ENCODE measurements around the gene AHCTF1.

AHCTF1 gene

DNA sequence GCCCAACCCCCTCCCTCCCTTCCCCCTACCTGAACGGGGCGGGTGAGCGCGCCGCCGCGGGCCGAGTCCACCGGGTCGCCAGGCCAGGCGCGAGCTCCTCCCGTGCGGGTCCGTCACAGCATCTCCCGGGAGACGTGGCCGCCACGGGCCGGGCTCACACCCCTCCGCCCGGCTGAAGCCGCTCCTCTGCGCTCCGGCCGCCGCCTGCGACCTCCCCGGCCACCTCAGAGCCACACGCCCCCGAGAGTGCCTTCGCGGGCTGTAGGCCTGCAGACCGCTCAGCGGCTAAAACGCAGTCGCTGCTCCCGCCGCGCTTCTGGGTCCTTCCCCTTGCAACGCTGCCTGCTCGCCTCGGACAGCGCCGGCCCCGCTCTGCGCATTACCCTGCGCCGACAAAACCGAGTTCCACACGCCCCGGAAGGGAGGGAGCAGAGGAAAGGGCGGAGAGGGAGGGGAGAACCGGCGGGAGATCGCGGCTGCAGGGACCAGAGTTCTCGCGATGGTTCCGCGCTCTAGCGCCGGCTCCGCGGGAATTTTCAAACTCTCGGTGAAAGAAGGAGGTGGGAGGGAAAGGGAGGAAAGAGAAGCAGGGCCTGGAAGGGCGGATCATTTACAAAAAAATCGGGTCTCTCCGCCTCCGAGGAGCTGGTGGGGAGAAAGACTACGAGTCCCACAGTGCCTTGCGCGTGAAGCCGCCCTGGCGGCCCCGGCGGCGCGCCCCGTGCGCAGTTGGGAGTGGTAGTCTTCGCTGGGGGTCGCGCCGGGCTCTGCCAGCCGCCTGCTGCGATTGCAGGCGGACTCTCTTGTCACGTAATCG is at the start of gene AHCTF1:
Gene AHCTF1, minus strand, starts transcription at position 400 of the 817 bp plus-strand sequence. CDS start 13,578 bp downstream, outside the sequence.
- Mint-ChIP-seq H3K27ac (peak within 1 kb of the TSS; percentile 98), H3K4me3 (peak within 1 kb of the TSS; percentile 97), H3K4me1 (ENCODE audit: low read depth) (peaks cover 34% of the 10 kb centered on the region), H3K27me3 (no peaks in the 10 kb centered on the region), H3K9me3 (no peaks in the 10 kb centered on the region), H3K36me3 (ENCODE audit: low read depth) (peaks cover 44% of the 10 kb centered on the region)
- intact Hi-C loops (cut with micrococcal nuclease), result loop anchor here (1.0 kb wide), 2 partner anchors 29 to 40 kb away; no protein-coding TSS in a partner anchor

GRCh38 chr1:246978785-246979184 is 47.0 kb upstream of the AHCTF1 start:
- Mint-ChIP-seq H3K4me1 (ENCODE audit: low read depth) (no peaks in the 10 kb centered on the region), H3K27ac (no peak overlapping the region), H3K9me3 (peaks cover 90% of the 10 kb centered on the region), H3K27me3 (no peaks in the 10 kb centered on the region), H3K36me3 (ENCODE audit: low read depth) (peaks cover 2% of the 10 kb centered on the region), H3K4me3 (no peak overlapping the region)
- intact Hi-C loops (cut with micrococcal nuclease), result no loop called here

- Mint-ChIP-seq H3K27me3 (no peaks in the 10 kb centered on the region), H3K4me3 (no peak overlapping the region), H3K4me1 (ENCODE audit: low read depth) (no peaks in the 10 kb centered on the region), H3K27ac (no peak overlapping the region), H3K36me3 (ENCODE audit: low read depth) (no peaks in the 10 kb centered on the region), H3K9me3 (peaks cover 85% of the 10 kb centered on the region)
- intact Hi-C loops (cut with micrococcal nuclease), result no loop called here
Observed at GRCh38 chr1:246978281-246978680, 46.5 kb upstream of the AHCTF1 start.

DNA sequence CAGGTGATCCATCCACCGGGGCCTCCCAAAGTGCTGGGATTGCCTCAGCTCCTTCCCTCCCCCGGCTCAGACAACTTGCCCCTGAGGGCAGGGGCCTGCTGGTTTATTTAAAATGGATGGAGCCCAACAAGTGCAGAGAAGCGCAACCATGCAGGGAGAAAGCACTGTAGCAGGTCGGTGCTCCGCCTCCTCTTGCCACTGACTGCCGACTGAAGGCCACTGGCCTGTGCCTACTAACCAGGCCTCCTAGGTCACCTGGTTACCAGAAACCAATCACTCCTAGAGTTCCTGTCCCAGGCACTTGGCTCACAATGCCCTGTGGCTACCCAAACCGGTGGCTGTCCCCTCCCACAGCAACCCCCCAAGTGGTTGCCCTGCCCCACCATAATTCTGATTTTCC is 40.2 kb upstream of the AHCTF1 start:
- H3K4me1 Mint-ChIP-seq (ENCODE audit: low read depth), result peaks cover 11% of the 10 kb centered on the region
- no peaks in the 10 kb centered on the region for H3K27me3 Mint-ChIP-seq
- intact Hi-C loops (cut with micrococcal nuclease), result loop anchor here (1.0 kb wide), 2 partner anchors 40 to 65 kb away; no protein-coding TSS in a partner anchor
- H3K36me3 Mint-ChIP-seq (ENCODE audit: low read depth), result peaks cover 25% of the 10 kb centered on the region
- no peak overlapping the region for H3K4me3 Mint-ChIP-seq
- no peak overlapping the region for H3K27ac Mint-ChIP-seq
- peaks cover 69% of the 10 kb centered on the region for H3K9me3 Mint-ChIP-seq

- intact Hi-C loops (cut with micrococcal nuclease), result loop anchor here (1.0 kb wide), 2 partner anchors 39 to 64 kb away; no protein-coding TSS in a partner anchor
- Mint-ChIP-seq H3K27ac (no peak overlapping the region), H3K4me1 (ENCODE audit: low read depth) (peaks cover 11% of the 10 kb centered on the region), H3K27me3 (no peaks in the 10 kb centered on the region), H3K36me3 (ENCODE audit: low read depth) (peaks cover 26% of the 10 kb centered on the region), H3K4me3 (peak overlapping the region; percentile 64), H3K9me3 (peaks cover 70% of the 10 kb centered on the region)
Observed at GRCh38 chr1:246971090-246971721, 39.5 kb upstream of the AHCTF1 start.

DNA sequence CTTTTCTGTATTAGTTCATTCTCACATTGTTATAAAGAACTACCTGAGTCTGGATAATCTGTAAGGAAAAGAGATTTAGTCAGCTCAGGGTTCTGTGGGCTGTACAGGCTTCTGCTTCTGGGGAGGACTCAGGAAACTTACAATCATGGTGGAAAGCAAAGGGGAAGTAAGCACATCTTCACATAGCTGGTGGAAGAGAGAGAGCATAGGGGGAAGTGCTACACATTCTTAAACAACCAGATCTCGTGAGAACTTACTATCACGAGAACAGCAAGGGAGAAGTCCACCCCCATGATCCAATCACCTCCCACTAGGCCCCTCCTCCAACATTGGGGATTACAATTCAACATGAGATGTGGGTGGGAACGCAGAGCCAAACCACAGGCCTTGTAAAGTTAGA is 37.9 kb upstream of the AHCTF1 start:
- Mint-ChIP-seq H3K9me3 (peaks cover 68% of the 10 kb centered on the region), H3K36me3 (ENCODE audit: low read depth) (peaks cover 33% of the 10 kb centered on the region), H3K4me1 (ENCODE audit: low read depth) (peaks cover 11% of the 10 kb centered on the region), H3K4me3 (no peak overlapping the region), H3K27me3 (no peaks in the 10 kb centered on the region), H3K27ac (no peak overlapping the region)
- intact Hi-C loops (cut with micrococcal nuclease), result no loop called here

DNA sequence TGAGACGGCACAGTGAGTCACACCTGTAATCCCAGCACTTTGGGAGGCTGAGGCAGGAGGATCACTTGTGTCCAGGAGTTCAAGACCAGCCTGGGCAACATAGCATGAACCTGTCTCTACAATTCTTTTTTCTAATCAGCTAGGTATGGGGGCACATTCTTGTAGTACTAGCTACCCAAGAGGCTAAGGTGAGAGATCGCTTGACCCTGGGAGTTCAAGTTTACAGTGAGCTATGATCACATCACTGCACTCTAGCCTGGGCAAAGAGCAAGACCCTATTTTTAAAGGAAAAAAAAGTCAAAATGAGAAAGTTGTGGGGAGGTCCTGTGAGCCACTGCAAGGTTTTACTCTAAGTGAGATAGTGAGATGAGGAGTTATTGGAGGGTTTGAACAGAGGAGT is 34.8 kb upstream of the AHCTF1 start:
- Mint-ChIP-seq H3K4me1 (ENCODE audit: low read depth) (peaks cover 36% of the 10 kb centered on the region), H3K27me3 (peaks cover 1% of the 10 kb centered on the region), H3K36me3 (ENCODE audit: low read depth) (peaks cover 38% of the 10 kb centered on the region), H3K27ac (no peak overlapping the region), H3K9me3 (peaks cover 65% of the 10 kb centered on the region), H3K4me3 (no peak overlapping the region)
- intact Hi-C loops (cut with micrococcal nuclease), result no loop called here

DNA sequence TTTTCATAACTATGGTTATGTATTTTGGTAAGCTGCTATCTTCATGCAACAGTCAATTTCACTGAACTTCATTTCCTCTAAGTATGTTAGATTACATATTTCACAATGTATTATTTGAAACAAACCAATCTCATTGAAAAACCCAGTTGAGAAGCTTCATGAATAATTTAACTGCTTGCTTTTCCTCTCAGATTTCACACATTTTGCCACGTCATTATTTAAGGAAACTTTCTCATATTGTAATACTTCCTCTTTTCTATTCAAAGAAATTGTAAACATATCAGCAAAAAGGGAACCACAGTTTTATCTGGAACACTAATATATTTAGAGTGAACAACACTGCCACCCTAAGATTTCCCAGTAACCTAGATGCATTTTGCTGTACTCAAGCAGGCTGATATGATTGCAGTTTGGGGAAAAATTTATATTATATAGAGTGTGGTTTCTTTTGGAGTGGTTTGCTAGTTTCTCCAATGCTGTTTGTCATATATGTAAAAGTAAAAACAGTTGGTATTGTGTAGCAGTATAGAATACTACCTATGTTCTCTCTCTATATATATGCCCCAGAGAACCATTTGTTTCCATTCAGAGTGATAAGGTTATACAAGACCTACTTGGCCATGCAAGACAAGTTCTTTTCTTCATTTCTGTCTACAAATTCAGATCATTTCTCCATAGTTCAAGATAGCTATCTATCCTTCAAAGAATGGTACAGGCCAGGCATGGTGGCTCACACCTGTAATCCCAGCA is 28.4 kb upstream of the AHCTF1 start:
- Mint-ChIP-seq H3K4me1 (ENCODE audit: low read depth) (peaks cover 43% of the 10 kb centered on the region), H3K4me3 (peak overlapping the region; percentile 70), H3K27ac (peak overlapping the region; percentile 94), H3K27me3 (peaks cover 4% of the 10 kb centered on the region), H3K9me3 (peaks cover 4% of the 10 kb centered on the region), H3K36me3 (ENCODE audit: low read depth) (peaks cover 6% of the 10 kb centered on the region)
- intact Hi-C loops (cut with micrococcal nuclease), result loop anchor here (1.0 kb wide), 1 partner anchor 29 kb away; the partner anchor contains the start of gene AHCTF1

- Mint-ChIP-seq H3K4me3 (no peak overlapping the region), H3K27ac (no peak overlapping the region), H3K9me3 (no peaks in the 10 kb centered on the region), H3K27me3 (peaks cover 2% of the 10 kb centered on the region), H3K4me1 (ENCODE audit: low read depth) (no peaks in the 10 kb centered on the region), H3K36me3 (ENCODE audit: low read depth) (no peaks in the 10 kb centered on the region)
- intact Hi-C loops (cut with micrococcal nuclease), result no loop called here
Observed at GRCh38 chr1:246954126-246954525, 22.4 kb upstream of the AHCTF1 start.

GRCh38 chr1:246951413-246951812 is 19.7 kb upstream of the AHCTF1 start:
- H3K9me3 Mint-ChIP-seq, result no peaks in the 10 kb centered on the region
- H3K4me1 Mint-ChIP-seq (ENCODE audit: low read depth), result no peaks in the 10 kb centered on the region
- no peak overlapping the region for H3K4me3 Mint-ChIP-seq
- intact Hi-C loops (cut with micrococcal nuclease), result no loop called here
- no peaks in the 10 kb centered on the region for H3K36me3 Mint-ChIP-seq (ENCODE audit: low read depth)
- no peaks in the 10 kb centered on the region for H3K27me3 Mint-ChIP-seq
- H3K27ac Mint-ChIP-seq, result no peak overlapping the region

- no peaks in the 10 kb centered on the region for H3K27me3 Mint-ChIP-seq
- H3K9me3 Mint-ChIP-seq, result no peaks in the 10 kb centered on the region
- H3K4me1 Mint-ChIP-seq (ENCODE audit: low read depth), result no peaks in the 10 kb centered on the region
- intact Hi-C loops (cut with micrococcal nuclease), result no loop called here
- H3K36me3 Mint-ChIP-seq (ENCODE audit: low read depth), result no peaks in the 10 kb centered on the region
- no peak overlapping the region for H3K4me3 Mint-ChIP-seq
- no peak overlapping the region for H3K27ac Mint-ChIP-seq
Observed at GRCh38 chr1:246949956-246950355, 18.2 kb upstream of the AHCTF1 start.

GRCh38 chr1:246947255-246947654 is 15.5 kb upstream of the AHCTF1 start:
- Mint-ChIP-seq H3K4me1 (ENCODE audit: low read depth) (no peaks in the 10 kb centered on the region), H3K9me3 (no peaks in the 10 kb centered on the region), H3K4me3 (no peak overlapping the region), H3K27ac (no peak overlapping the region), H3K27me3 (no peaks in the 10 kb centered on the region), H3K36me3 (ENCODE audit: low read depth) (no peaks in the 10 kb centered on the region)
- intact Hi-C loops (cut with micrococcal nuclease), result no loop called here

DNA sequence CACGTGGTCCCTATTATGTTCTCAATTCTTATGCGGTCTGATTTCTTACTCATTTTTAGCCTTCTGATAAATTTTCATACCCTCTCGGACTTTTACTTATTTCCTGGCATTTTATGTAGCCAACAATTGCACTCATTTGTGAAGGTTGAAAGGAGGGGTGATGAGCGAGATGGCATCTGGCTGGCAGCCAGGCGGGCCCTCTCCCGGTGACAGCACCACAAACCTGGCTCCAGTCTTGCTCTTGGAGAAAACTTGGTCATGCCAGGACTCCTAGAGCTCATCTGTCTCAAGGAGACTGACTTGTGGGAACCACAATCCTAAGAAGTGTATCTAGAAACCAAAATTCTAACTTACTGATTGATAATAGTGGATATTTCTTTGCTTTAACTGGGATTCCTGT is 14.6 kb upstream of the AHCTF1 start:
- Mint-ChIP-seq H3K4me3 (no peak overlapping the region), H3K36me3 (ENCODE audit: low read depth) (no peaks in the 10 kb centered on the region), H3K27ac (no peak overlapping the region), H3K27me3 (no peaks in the 10 kb centered on the region), H3K9me3 (no peaks in the 10 kb centered on the region), H3K4me1 (ENCODE audit: low read depth) (no peaks in the 10 kb centered on the region)
- intact Hi-C loops (cut with micrococcal nuclease), result no loop called here

GRCh38 chr1:246934765-246935164 is 3.0 kb upstream of the AHCTF1 start:
- no peaks in the 10 kb centered on the region for H3K27me3 Mint-ChIP-seq
- H3K4me1 Mint-ChIP-seq (ENCODE audit: low read depth), result peaks cover 25% of the 10 kb centered on the region
- no peaks in the 10 kb centered on the region for H3K9me3 Mint-ChIP-seq
- no peak overlapping the region for H3K27ac Mint-ChIP-seq
- H3K4me3 Mint-ChIP-seq, result no peak overlapping the region
- intact Hi-C loops (cut with micrococcal nuclease), result loop anchor here (1.0 kb wide), 1 partner anchor 21 kb away; no protein-coding TSS in a partner anchor
- peaks cover 15% of the 10 kb centered on the region for H3K36me3 Mint-ChIP-seq (ENCODE audit: low read depth)

Data from dendritic cell treated with granulocyte-macrophage colony-stimulating factor and Interleukin-4, amounts not matched to agents 40 ng/mL and 50 ng/mL, for 4 days (primary cell).